Measurements from ENCODE around the gene MED12L. TPM values are rescaled to one million over a fixed set of nuclear protein-coding genes. Genes with fewer than 3 reads are reported as not detected.

MED12L gene
- total and polyA plus RNA-seq, 9 donors, result 0.15 to 2.4 (median 0.75) TPM

- Histone ChIP-seq H3K36me3 (no peaks in the 10 kb centered on the region), H3K4me3 (no peak overlapping the region), H3K27me3 (no peaks in the 10 kb centered on the region), H3K4me1 (ENCODE audit: insufficient read depth) (no peaks in the 10 kb centered on the region), H3K9me3 (no peaks in the 10 kb centered on the region), H3K27ac (no peak overlapping the region)
- DNase-seq, result no peak
- 70 to 96% (median 80%) methylated on average over 4 of the region's 4 CpGs for WGBS, 3 donors
- TF ChIP-seq EP300 (IDR thresholded peaks at IDR 0.05) (no peak), POLR2A (IDR thresholded peaks at IDR 0.05) (no peak)
- TF ChIP-seq, protein P1, sequence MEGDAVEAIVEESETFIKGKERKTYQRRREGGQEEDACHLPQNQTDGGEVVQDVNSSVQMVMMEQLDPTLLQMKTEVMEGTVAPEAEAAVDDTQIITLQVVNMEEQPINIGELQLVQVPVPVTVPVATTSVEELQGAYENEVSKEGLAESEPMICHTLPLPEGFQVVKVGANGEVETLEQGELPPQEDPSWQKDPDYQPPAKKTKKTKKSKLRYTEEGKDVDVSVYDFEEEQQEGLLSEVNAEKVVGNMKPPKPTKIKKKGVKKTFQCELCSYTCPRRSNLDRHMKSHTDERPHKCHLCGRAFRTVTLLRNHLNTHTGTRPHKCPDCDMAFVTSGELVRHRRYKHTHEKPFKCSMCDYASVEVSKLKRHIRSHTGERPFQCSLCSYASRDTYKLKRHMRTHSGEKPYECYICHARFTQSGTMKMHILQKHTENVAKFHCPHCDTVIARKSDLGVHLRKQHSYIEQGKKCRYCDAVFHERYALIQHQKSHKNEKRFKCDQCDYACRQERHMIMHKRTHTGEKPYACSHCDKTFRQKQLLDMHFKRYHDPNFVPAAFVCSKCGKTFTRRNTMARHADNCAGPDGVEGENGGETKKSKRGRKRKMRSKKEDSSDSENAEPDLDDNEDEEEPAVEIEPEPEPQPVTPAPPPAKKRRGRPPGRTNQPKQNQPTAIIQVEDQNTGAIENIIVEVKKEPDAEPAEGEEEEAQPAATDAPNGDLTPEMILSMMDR (IDR thresholded peaks at IDR 0.05), result no peak
- intact Hi-C loops (cut with DNase I), result no loop called here
These were observed 244.9 kb downstream of the MED12L start for GRCh38 chr3:151330379-151330778.

DNA sequence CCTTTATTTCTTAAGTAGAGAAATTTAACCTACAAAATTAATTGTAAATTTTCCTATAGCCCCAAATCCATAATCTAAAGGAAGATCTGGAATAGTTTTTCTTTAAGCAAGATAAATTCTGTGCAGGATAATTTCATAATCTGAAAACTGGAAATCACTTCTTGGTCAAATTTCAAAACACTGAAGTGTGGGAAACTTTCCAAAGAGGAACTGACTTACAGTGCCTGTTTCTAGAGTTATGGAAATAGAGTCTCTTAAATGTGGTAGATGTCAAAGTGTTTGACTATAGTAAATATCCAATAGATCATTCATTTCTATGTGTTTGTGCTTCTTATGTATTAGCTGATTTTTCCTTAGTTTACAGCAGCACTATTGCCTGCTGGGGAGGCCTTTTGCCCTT lies 245.4 kb downstream of the MED12L start:
- no peaks in the 10 kb centered on the region for H3K36me3 ChIP-seq
- no peak overlapping the region for H3K27ac ChIP-seq
- H3K4me1 ChIP-seq (ENCODE audit: insufficient read depth), result no peaks in the 10 kb centered on the region
- H3K27me3 ChIP-seq, result no peaks in the 10 kb centered on the region
- TF ChIP-seq POLR2A (IDR thresholded peaks at IDR 0.05), result no peak
- TF ChIP-seq, protein P1 (IDR thresholded peaks at IDR 0.05), result no peak
- no peak overlapping the region for H3K4me3 ChIP-seq
- intact Hi-C loops (cut with DNase I), result no loop called here
- H3K9me3 ChIP-seq, result no peaks in the 10 kb centered on the region
- DNase-seq, result no peak

GRCh38 chr3:151331696-151332095 lies 246.2 kb downstream of the MED12L start:
- Histone ChIP-seq H3K27ac (no peak overlapping the region), H3K9me3 (no peaks in the 10 kb centered on the region), H3K4me3 (no peak overlapping the region), H3K4me1 (ENCODE audit: insufficient read depth) (no peaks in the 10 kb centered on the region), H3K36me3 (no peaks in the 10 kb centered on the region), H3K27me3 (no peaks in the 10 kb centered on the region)
- TF ChIP-seq, protein P1 (IDR thresholded peaks at IDR 0.05), result no peak
- no peak for TF ChIP-seq EP300 (IDR thresholded peaks at IDR 0.05)
- no peak for TF ChIP-seq POLR2A (IDR thresholded peaks at IDR 0.05)
- 85 to 91% (median 86%) methylated on average over 2 of the region's 2 CpGs for WGBS, 3 donors
- intact Hi-C loops (cut with DNase I), result no loop called here
- DNase-seq, result no peak

GRCh38 chr3:151345859-151346258 lies 260.4 kb downstream of the MED12L start:
- peak in 2 of 5 donors; percentile 9 to 33 for DNase-seq
- Histone ChIP-seq H3K4me1 (ENCODE audit: insufficient read depth) (no peaks in the 10 kb centered on the region), H3K9me3 (no peaks in the 10 kb centered on the region), H3K27ac (no peak overlapping the region), H3K27me3 (no peaks in the 10 kb centered on the region), H3K4me3 (no peak overlapping the region), H3K36me3 (no peaks in the 10 kb centered on the region)
- WGBS, 3 donors, result 8 to 15% (median 9%) methylated on average over 2 of the region's 2 CpGs
- intact Hi-C loops (cut with DNase I), result no loop called here
- TF ChIP-seq EP300 (IDR thresholded peaks at IDR 0.05) (no peak), POLR2A (IDR thresholded peaks at IDR 0.05) (no peak)
- TF ChIP-seq, protein P1 (IDR thresholded peaks at IDR 0.05), result no peak

- H3K4me3 ChIP-seq, result no peak overlapping the region
- no peaks in the 10 kb centered on the region for H3K36me3 ChIP-seq
- intact Hi-C loops (cut with DNase I), result no loop called here
- DNase-seq, result no peak
- no peaks in the 10 kb centered on the region for H3K9me3 ChIP-seq
- H3K4me1 ChIP-seq (ENCODE audit: insufficient read depth), result no peaks in the 10 kb centered on the region
- H3K27me3 ChIP-seq, result no peaks in the 10 kb centered on the region
- 70 to 83% (median 79%) methylated on average over 3 of the region's 3 CpGs for WGBS, 3 donors
- no peak for TF ChIP-seq EP300 (IDR thresholded peaks at IDR 0.05)
- no peak overlapping the region for H3K27ac ChIP-seq
These were observed 260.8 kb downstream of the MED12L start for GRCh38 chr3:151346292-151346691.

All from ovary (tissue), 9 donors.